Stimulated activated CD8-positive, alpha-beta memory T cell treated with anti-CD3 and anti-CD28 coated beads, Interleukin-12 subunit alpha, Interleukin-12 subunit beta, amount 100 ng/mL, for 24 hours (primary cell): ENCODE data around the gene CHCHD3.
"Not testable (repeated sequence)": the region's sequence is repeated elsewhere in the genome, so short reads cannot be mapped to it uniquely, and the experiment has no call there.

Experiments used
- DNase-seq: peaks from one replicate; pipeline ENCODE4 v3.0.0-alpha.2; 2020; ENCODE audit errors: extremely low read depth

CHCHD3 gene

DNA sequence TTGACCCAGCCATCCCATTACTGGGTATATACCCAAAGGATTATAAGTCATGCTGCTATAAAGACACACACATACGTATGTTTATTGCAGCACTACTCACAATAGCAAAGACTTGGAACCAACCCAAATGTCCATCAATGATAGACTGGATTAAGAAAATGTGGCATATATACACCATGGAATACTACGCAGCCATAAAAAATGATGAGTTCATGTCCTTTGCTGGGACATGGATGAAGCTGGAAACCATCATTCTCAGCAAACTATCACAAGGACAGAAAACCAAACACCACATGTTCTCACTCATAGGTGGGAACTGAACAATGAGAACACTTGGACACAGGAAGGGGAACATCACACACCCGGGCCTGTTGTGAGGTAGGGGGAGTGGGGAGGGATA is 179.6 kb downstream of the CHCHD3 start:
- DNase-seq, result not testable (repeated sequence)

- DNase-seq, result no peak
Observed at GRCh38 chr7:132901241-132901640, 180.6 kb downstream of the CHCHD3 start.

DNA sequence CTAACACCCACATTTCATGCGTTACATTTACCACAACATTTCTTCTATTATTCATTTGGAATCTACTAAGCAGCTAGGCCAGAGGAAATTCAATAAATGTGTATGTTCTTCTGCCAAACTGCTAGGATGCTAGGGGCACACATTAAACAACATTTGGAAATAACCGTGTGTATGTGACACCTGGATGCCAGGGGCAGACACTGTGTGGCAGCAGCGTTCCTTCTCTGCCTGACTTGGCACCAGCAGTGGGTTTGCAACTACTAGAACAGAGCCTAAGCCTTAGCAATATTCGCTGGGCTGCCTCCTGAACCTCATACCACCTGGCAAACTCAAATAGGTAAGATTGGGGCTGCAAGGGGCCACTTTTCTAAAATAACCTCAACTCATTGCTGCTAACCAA is 182.1 kb downstream of the CHCHD3 start:
- DNase-seq, result no peak

GRCh38 chr7:132898641-132899175 is 183.2 kb downstream of the CHCHD3 start:
- not testable (repeated sequence) for DNase-seq

GRCh38 chr7:132897093-132897687 is 184.7 kb downstream of the CHCHD3 start:
- DNase-seq, result no peak

GRCh38 chr7:132895231-132895630 is 186.7 kb downstream of the CHCHD3 start:
- DNase-seq, result no peak

DNA sequence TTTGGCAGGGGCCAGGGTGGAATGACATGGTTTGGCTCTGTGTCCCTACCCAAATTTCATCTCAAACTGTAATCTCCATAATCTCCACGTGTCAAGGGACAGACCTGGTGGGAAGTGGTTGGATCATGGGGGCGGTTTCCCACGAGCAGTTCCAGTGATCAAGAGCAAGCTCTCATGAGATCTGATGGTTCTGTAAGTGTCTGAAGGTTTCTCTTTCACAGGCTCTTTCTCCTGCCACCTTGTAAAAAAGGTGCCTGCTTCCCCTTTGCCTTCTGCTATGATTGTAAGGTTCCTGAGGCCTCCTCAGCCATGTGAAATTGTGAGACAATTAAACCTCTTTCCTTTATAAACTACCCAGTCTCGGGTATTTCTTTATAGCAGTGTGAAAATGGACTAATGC is 188.3 kb downstream of the CHCHD3 start:
- no peak for DNase-seq

DNA sequence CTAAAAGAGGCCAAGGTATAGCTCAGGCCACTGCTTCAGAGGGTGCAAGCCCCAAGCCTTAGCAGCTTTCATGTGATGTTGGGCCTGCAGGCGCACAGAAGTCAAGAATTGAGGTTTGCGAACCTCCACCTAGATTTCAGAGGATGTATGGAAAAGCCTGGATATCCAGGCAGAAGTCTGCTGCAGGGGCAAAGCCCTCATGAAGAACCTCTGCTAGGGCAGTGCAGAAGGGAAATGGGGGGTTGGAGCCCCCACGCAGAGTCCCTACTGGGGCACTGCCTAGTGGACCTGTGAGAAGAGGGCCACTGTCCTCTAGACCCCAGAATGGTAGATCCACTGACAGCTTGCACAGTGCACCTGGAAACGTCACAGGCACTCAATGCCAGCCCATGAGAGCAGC is 189.1 kb downstream of the CHCHD3 start:
- DNase-seq, result not testable (repeated sequence)

GRCh38 chr7:132891554-132891953 is 190.3 kb downstream of the CHCHD3 start:
- no peak for DNase-seq

DNA sequence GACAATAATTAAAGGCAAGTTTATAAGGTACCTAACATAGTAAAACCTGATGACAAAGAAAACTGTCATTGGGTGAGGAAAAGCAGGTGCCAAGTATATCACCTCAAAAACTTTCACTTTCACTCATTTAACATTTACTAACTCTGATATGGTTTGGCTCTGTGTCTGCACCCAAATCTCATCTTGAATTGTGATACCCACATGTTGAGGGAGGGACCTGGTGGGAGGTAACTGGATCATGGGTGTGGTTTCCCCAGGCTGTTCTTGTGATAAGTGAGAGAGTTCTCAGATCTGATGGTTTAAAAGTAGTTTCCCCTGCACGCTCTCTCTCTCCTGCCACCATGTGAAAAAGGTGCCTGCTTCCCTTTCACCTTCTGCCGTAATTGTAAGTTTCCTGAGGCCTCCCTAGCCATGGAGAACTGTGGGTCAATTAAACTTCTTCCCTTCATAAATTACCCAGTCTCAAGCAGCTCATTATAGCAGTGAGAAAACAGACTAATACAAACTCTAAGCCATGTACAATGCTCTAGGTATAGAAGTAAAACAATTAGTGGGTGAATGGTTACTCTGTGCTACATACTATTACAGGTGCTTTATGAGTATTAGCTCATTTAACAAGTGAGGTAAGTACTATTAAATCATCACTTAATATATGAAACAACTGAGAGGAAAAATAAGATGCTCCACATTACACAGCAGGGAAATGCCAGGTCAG is 199.0 kb downstream of the CHCHD3 start:
- DNase-seq, result peak; percentile 8

- no peak for DNase-seq
Observed at GRCh38 chr7:132881317-132881716, 200.6 kb downstream of the CHCHD3 start.

DNA sequence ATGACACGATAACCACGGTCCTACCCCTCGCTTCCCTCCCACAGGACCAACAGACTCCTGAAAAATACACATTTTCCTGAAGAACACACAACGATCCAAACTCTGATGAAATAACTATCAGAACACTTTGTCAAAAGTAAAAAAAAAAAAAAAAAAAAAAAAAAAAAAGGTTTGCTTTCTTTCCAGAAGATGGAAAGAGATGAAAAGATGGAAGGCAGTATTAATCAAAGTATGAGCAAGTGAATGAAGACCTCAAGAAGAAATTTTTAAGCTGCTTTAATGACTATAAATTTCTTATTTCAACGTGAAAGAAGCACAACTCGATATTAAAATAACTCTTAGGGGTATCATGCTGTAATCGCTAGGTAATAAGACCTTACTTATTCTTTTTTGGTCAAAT is 202.3 kb downstream of the CHCHD3 start:
- no peak for DNase-seq

DNA sequence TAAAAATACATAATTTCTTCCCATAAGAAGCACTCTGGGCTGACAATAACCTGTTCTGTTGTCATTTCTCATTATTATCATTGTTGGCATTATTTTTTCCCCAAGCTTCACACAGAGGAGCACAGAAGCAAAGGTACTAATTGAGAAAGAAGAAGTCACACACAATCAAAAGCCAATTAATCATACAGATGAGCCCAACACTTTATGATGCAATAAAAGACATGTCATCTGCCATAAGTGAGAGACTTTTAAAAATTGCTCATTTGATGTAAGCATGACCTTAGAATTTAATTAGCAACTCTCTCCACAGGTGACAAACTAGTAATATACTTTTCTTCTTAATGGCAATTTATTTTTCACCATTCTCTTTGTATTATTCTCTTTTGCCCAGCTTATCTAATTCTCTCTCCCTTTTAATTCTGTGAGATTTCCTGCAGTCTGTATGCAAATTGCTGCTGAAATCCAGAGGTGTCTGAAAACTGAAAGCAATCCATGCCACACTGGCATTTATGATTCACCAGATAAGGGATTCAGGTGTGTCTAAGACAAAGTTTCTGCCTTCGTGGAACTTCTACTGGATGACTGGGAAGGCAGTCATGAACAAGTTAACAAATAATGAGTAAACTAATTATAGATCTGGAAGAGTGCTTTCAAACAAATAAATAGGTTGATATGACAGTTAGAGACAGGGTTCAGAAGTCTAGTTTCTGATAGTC is 203.5 kb downstream of the CHCHD3 start:
- no peak for DNase-seq

GRCh38 chr7:132877573-132877972 is 204.3 kb downstream of the CHCHD3 start:
- DNase-seq, result no peak

- no peak for DNase-seq
Observed at GRCh38 chr7:132876576-132876975, 205.3 kb downstream of the CHCHD3 start.

GRCh38 chr7:132872034-132872433 is 209.9 kb downstream of the CHCHD3 start:
- DNase-seq, result no peak

DNA sequence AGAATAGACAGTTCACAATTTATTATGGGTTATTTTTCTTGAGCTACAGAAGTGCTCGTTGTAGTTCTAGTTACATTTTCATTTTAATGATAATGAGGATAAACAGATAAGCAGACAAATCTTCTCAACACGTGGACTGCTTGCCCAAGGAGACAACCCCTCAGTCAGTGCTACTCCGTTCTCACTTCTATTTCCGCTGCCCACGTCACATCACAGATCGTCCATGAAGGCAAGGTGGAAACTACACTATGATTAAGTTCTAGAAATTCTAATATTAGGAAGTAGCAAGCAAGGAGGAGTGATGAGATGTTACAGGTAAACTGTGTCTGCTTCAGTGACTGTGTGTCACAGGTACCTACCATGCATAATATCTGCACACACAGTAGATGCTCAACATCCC is 210.5 kb downstream of the CHCHD3 start:
- no peak for DNase-seq

DNA sequence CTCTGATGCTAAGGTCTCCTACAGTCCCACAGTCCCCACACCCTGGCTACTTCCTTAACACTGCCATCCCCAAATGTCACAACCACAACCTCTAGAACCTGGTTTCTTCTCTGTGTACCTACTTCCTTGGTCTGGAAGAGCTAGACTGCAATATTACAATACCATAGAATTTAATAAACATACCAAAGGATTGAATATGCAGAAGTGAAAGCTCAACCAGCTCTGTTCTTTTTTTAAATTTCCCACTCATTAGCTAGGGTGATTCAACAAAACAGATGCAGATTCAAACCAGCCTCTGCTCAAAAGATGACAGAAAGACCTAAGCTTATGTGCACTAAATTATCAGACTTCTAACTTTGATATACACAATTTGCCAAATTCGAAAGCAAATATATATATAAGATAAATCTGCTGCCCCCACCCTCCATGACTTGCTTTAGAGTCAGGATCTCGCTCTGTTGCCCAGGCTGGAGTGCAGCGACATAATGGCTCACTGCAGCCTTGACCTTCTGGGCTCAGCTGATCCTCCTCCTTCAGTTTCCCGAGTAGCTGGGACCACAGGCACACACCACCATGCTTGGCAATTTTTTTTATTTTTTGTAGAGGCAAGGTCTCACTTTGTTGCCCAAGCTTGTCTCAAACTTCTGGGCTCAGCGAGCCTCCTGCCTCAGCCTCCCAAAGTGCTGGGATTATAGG is 212.6 kb downstream of the CHCHD3 start:
- DNase-seq, result no peak

DNA sequence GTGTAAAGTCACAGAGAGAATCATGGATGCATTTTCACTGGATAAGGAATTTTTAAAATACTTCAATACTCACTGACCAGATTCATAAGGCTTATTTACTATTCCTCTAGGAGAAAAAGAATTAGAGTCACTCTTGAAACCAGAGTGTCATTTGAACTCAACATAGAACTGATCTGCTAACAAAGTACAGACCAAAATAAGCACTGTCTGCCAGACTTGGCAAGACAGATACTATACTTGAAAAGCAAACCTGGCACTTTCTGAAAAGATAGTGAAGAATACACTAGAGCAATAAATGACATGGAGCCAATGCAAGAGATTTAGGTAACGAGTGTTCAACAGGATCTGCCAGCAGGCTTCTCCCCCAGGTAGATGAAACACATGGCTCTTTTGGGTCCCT is 215.3 kb downstream of the CHCHD3 start:
- no peak for DNase-seq

- no peak for DNase-seq
Observed at GRCh38 chr7:132866144-132866531, 215.8 kb downstream of the CHCHD3 start.

- DNase-seq, result no peak
Observed at GRCh38 chr7:132865366-132866143, 216.3 kb downstream of the CHCHD3 start.
